ENCODE results near the gene NUAK1.
"Not testable (repeated sequence)": the region's sequence is repeated elsewhere in the genome, so short reads cannot be mapped to it uniquely, and the experiment has no call there.

NUAK1 gene

GRCh38 chr12:106023039-106023438 lies 115.7 kb downstream of the NUAK1 start:
- DNase-seq (ENCODE audit: low spot score) = no peak
- TF ChIP-seq, protein P1, sequence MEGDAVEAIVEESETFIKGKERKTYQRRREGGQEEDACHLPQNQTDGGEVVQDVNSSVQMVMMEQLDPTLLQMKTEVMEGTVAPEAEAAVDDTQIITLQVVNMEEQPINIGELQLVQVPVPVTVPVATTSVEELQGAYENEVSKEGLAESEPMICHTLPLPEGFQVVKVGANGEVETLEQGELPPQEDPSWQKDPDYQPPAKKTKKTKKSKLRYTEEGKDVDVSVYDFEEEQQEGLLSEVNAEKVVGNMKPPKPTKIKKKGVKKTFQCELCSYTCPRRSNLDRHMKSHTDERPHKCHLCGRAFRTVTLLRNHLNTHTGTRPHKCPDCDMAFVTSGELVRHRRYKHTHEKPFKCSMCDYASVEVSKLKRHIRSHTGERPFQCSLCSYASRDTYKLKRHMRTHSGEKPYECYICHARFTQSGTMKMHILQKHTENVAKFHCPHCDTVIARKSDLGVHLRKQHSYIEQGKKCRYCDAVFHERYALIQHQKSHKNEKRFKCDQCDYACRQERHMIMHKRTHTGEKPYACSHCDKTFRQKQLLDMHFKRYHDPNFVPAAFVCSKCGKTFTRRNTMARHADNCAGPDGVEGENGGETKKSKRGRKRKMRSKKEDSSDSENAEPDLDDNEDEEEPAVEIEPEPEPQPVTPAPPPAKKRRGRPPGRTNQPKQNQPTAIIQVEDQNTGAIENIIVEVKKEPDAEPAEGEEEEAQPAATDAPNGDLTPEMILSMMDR (IDR thresholded peaks at IDR 0.05; ENCODE audit: borderline replicate concordance, control extremely low read depth, extremely low read depth, insufficient read depth, missing control alignments) = no peak
- in situ Hi-C loops (cut with MboI; ENCODE audit: low sequenced_read_pairs, unreplicated experiment) = no loop called here

- TF ChIP-seq, protein P1 (IDR thresholded peaks at IDR 0.05; ENCODE audit: borderline replicate concordance, control extremely low read depth, extremely low read depth, insufficient read depth, missing control alignments) = no peak
- in situ Hi-C loops (cut with MboI; ENCODE audit: low sequenced_read_pairs, unreplicated experiment) = no loop called here
- DNase-seq (ENCODE audit: low spot score) = no peak
These were observed 116.2 kb downstream of the NUAK1 start for GRCh38 chr12:106022568-106023012.

DNA sequence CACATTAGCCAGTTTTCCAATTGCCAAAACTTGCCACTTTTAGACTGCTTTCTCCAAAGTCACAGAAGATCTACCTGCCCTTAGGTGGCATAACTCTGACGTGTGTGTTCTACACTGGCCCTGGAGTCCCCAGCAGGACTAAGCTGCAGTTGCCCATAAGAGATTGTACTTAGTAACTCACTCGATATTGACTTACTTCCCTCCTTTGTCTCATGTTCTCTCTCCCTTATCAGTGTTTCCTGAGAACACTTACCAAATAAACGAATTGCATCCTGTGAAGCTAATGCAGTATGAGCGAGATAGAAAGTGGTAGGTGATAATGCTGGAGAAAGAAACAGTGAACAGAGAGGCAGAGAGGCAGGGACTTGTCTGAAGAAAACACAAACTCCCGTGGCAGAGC lies 117.2 kb downstream of the NUAK1 start:
- in situ Hi-C loops (cut with MboI; ENCODE audit: low sequenced_read_pairs, unreplicated experiment) = no loop called here
- TF ChIP-seq, protein P1 (IDR thresholded peaks at IDR 0.05; ENCODE audit: borderline replicate concordance, control extremely low read depth, extremely low read depth, insufficient read depth, missing control alignments) = no peak
- no peak for DNase-seq (ENCODE audit: low spot score)

GRCh38 chr12:106020736-106021135 lies 118.0 kb downstream of the NUAK1 start:
- in situ Hi-C loops (cut with MboI; ENCODE audit: low sequenced_read_pairs, unreplicated experiment) = no loop called here

DNA sequence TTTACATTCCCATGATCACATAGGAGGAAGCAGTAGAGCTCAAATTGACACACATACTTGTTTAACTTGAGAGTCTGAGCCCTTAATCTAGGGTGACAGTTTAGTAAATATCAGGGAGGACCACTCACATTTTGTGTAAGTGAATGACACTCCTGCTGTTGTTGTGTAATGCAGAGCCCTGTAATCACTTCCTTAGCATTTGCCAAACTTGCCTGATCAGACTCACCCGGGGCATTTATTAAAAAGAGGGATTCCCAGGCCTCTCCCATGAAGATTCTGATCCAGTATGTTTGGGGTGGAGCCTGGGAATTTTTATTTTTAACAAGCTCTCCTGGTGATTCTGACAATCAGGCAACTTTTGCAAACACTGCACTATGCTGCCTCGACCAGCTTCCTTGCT lies 119.6 kb downstream of the NUAK1 start:
- TF ChIP-seq, protein P1 (IDR thresholded peaks at IDR 0.05; ENCODE audit: borderline replicate concordance, control extremely low read depth, extremely low read depth, insufficient read depth, missing control alignments) = no peak
- no peak for DNase-seq (ENCODE audit: low spot score)
- in situ Hi-C loops (cut with MboI; ENCODE audit: low sequenced_read_pairs, unreplicated experiment) = no loop called here

More at GRCh38 chr12:106020736-106021135, 118.0 kb downstream of the NUAK1 start:
- DNase-seq (ENCODE audit: low spot score) = no peak
- TF ChIP-seq, protein P1 (IDR thresholded peaks at IDR 0.05; ENCODE audit: borderline replicate concordance, control extremely low read depth, extremely low read depth, insufficient read depth, missing control alignments) = no peak

GRCh38 chr12:106018286-106018685 lies 120.5 kb downstream of the NUAK1 start:
- no peak for DNase-seq (ENCODE audit: low spot score)
- TF ChIP-seq, protein P1 (IDR thresholded peaks at IDR 0.05; ENCODE audit: borderline replicate concordance, control extremely low read depth, extremely low read depth, insufficient read depth, missing control alignments) = no peak
- in situ Hi-C loops (cut with MboI; ENCODE audit: low sequenced_read_pairs, unreplicated experiment) = no loop called here

DNA sequence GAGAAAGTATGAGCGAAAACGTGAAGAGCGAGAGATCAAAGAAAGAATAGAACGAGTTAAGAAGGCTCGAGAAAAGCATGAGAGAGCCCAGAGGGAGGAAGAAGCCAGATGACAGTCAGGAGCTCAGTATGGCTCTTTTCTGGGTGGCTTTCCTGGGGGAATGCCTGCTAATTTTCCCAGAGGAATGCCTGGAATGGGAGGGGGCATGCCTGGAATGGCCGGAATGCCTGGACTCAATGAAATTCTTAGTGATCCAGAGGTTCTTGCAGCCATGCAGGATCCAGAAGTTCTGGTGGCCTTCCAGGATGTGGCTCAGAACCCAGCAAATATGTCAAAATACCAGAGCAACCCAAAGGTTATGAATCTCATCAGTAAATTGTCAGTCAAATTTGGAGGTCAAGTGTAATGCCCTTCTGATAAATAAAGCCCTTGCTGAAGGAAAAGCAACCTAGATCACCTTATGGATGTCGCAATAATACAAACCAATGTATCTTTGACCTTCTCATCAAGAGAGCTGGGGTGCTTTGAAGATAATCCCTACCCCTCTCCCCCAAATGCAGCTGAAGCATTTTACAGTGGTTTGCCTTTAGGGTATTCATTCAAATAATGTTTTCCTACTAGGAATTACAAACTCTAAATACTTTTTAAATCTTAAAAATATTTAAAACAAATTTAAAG lies 122.0 kb downstream of the NUAK1 start:
- in situ Hi-C loops (cut with MboI; ENCODE audit: low sequenced_read_pairs, unreplicated experiment); DNase-seq (ENCODE audit: low spot score): not testable (repeated sequence)
